PFSK-1 (cell line): ENCODE results near the gene STPG2.

Experiments
- FOXP2 ChIP-seq: optimal IDR thresholded peaks from 2 replicates; pipeline ENCODE3; 2011; ENCODE audit warnings: borderline replicate concordance, control low read depth, inconsistent platforms; ENCODE audit not compliant: insufficient read depth; ENCODE audit errors: extremely low read length, extremely low read depth
- POLR2AphosphoS5 ChIP-seq: IDR thresholded peaks from 2 replicates; pipeline ENCODE4 v1.6.1; 2012; ENCODE audit warnings: low read depth, mild to moderate bottlenecking, control low read depth, low read length, moderate library complexity
- REST ChIP-seq, 2 experiments: IDR thresholded peaks; 2 replicates each; pipeline versions ENCODE4 v1.6.1 to v1.8.0; 2011 to 2012; ENCODE audit warnings: low read depth in 2 of 2, low read length in 2 of 2, control low read depth in 1 of 2, inconsistent platforms in 1 of 2, mild to moderate bottlenecking in 1 of 2, moderate library complexity in 1 of 2; ENCODE audit not compliant: insufficient read depth in 1 of 2
- SIN3A ChIP-seq: IDR thresholded peaks from 2 replicates; pipeline ENCODE4 v1.6.1; 2012; ENCODE audit warnings: mild to moderate bottlenecking, low read length, moderate library complexity, borderline replicate concordance; ENCODE audit not compliant: insufficient read depth
- TAF1 ChIP-seq: IDR thresholded peaks from 2 replicates; pipeline ENCODE4 v1.6.1; 2012; ENCODE audit warnings: low read length, control low read depth, borderline replicate concordance; ENCODE audit not compliant: insufficient read depth

GRCh38 chr4:97605932-97606331 is 537.3 kb downstream of the STPG2 start:
- TF ChIP-seq POLR2AphosphoS5 = no peak
- no peak for TF ChIP-seq REST (IDR thresholded peaks at IDR 0.05; ENCODE audit: insufficient read depth in 1 of 2, low read depth in 2 of 2, low read length in 2 of 2)
- no peak for TF ChIP-seq TAF1
- no peak for TF ChIP-seq SIN3A
- TF ChIP-seq FOXP2 = no peak
